Amniotic epithelial cell (primary cell): ENCODE data around the gene FBLN5.

Experiments
- DNase-seq: peaks from one replicate; pipeline ENCODE4 v3.0.0-alpha.2; 2010; ENCODE audit warnings: low read depth

The FBLN5 gene

DNA sequence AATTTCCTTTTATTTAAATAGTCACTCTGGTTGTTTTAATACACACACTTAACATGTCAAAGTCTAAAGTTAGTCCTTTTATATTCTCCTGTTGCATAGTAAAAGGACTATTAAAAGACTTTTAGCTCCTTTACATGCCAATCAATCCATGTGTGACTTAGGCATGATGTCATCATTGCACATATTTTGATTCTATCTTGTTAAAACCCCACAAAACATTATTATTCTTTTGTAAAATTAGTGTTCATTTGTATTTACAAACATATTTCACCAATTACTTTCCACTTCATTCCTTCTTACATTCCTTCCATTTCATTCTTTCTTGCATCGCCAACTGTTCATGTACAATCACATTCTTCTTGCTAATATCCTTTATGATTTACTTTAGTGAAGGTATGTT lies 119.7 kb downstream of the FBLN5 start:
- no peak for DNase-seq
